HepG2 (cell line): ENCODE measurements around the gene EXPH5. TPM values are rescaled to one million over a fixed set of nuclear protein-coding genes. Genes with fewer than 3 reads are reported as not detected.

Source experiments
- CC2D1A ChIP-seq: sonication (generic); formaldehyde crosslinking; IDR thresholded peaks from 2 replicates; pipeline ENCODE4 v1.8.1; 2023; ENCODE audit warnings: mild to moderate bottlenecking, missing genetic modification reagents
- HOXA5 ChIP-seq: sonication (generic); formaldehyde crosslinking; IDR thresholded peaks from 2 replicates; pipeline ENCODE4 v1.4.0; 2020; ENCODE audit warnings: missing genetic modification reagents
- IRX3 ChIP-seq: sonication (generic); formaldehyde crosslinking; IDR thresholded peaks from 2 replicates; pipeline ENCODE4 v1.8.1; 2023; ENCODE audit warnings: mild to moderate bottlenecking, low read depth, missing genetic modification reagents, borderline replicate concordance
- KAT2B ChIP-seq: fragments of 150-350 bp; IDR thresholded peaks from 2 replicates; pipeline ENCODE4 v1.6.1; 2014; ENCODE audit warnings: low read depth, low read length, borderline replicate concordance
- MAFG ChIP-seq: sonication (generic); formaldehyde crosslinking; IDR thresholded peaks from 2 replicates; pipeline ENCODE4 v1.5.1; 2020; ENCODE audit warnings: mild to moderate bottlenecking, missing genetic modification reagents
- NR2F1 ChIP-seq, 2 experiments: fragments of 450-650 bp in 1 of 2; formaldehyde crosslinking in 1 of 2; IDR thresholded peaks; 2 replicates each; pipeline versions ENCODE4 v1.5.0 to v1.6.1; 2016 to 2020; ENCODE audit warnings: mild to moderate bottlenecking in 1 of 2, missing compliant biosample characterization in 1 of 2, missing genetic modification reagents in 1 of 2, moderate library complexity in 1 of 2
- PCBP2 ChIP-seq: fragments of 200-400 bp; formaldehyde crosslinking; optimal IDR thresholded peaks from 2 replicates; pipeline ENCODE3; 2018; ENCODE audit warnings: low read length, low read depth; ENCODE audit not compliant: poor library complexity, severe bottlenecking
- SAFB2 ChIP-seq: sonication (generic); formaldehyde crosslinking; IDR thresholded peaks from 2 replicates; pipeline ENCODE4 v1.5.1; 2020; ENCODE audit warnings: missing genetic modification reagents, low read depth, mild to moderate bottlenecking, borderline replicate concordance
- ZFP37 ChIP-seq: sonication (generic); formaldehyde crosslinking; IDR thresholded peaks from 2 replicates; pipeline ENCODE4 v1.4.0; 2020; ENCODE audit warnings: missing genetic modification reagents, borderline replicate concordance
- ZNF207 ChIP-seq: fragments of 450-650 bp; IDR thresholded peaks from 2 replicates; pipeline ENCODE4 v1.6.1; 2016; ENCODE audit warnings: antibody characterized with exemption, borderline replicate concordance
- ZNF616 ChIP-seq: sonication (generic); formaldehyde crosslinking; IDR thresholded peaks from 2 replicates; pipeline ENCODE4 v1.5.0; 2020; ENCODE audit warnings: low read depth, mild to moderate bottlenecking, missing genetic modification reagents
- polyA plus RNA-seq, 8 experiments: library from polyadenylated mRNA; depleted of rRNA in 3 of 8; stranded (reverse) in 7 of 8; unstranded in 1 of 8; fragments of >200 nt; fragmentation: Illumina TruSeq in 4 of 8; extraction: Trizol in 4 of 8; gene quantifications; 2 replicates each; pipeline versions ENCODE4 v1.2.1 to v1.2.3, GENCODE V29; 2011 to 2016; ENCODE audit warnings: low read depth in 4 of 8, missing spikeins in 1 of 8, mixed read lengths in 1 of 8; ENCODE audit not compliant: insufficient read depth in 1 of 8
- total RNA-seq, 5 experiments: library from RNA; depleted of rRNA; stranded (reverse); fragments of >200 nt; fragmentation: Illumina TruSeq; extraction: Trizol; gene quantifications; 2 replicates each; pipeline ENCODE4 v1.2.3, GENCODE V29; 2016; ENCODE audit warnings: low read depth in 1 of 5
- TF ChIP-seq, protein P1 (sequence below): sonication (generic); formaldehyde crosslinking; IDR thresholded peaks from 2 replicates; pipeline ENCODE4 v1.5.0; 2020; ENCODE audit warnings: mild to moderate bottlenecking, missing genetic modification reagents, borderline replicate concordance
- TF ChIP-seq, protein P2 (sequence below): sonication (generic); formaldehyde crosslinking; IDR thresholded peaks from 2 replicates; pipeline ENCODE4 v1.4.0; 2020; ENCODE audit warnings: missing genetic modification reagents, borderline replicate concordance
- TF ChIP-seq, protein P3 (sequence below): sonication (generic); formaldehyde crosslinking; IDR thresholded peaks from 2 replicates; pipeline ENCODE4 v1.5.0; 2020; ENCODE audit warnings: missing genetic modification reagents
- TF ChIP-seq, protein P4 (sequence below), 2 experiments: sonication (generic) in 1 of 2; formaldehyde crosslinking in 1 of 2; IDR thresholded peaks; 2 replicates each; pipeline versions ENCODE4 v1.5.1 to v1.6.1; 2011 to 2020; ENCODE audit warnings: borderline replicate concordance in 1 of 2, low read depth in 1 of 2, low read length in 1 of 2, mild to moderate bottlenecking in 1 of 2, missing genetic modification reagents in 1 of 2, moderate library complexity in 1 of 2

The EXPH5 gene
- total and polyA plus RNA-seq, 2 of the 13 experiments (the other 11 are each of a cell fraction or from before 2014, with no cell fraction given), result under 0.01 to 0.02 TPM

DNA sequence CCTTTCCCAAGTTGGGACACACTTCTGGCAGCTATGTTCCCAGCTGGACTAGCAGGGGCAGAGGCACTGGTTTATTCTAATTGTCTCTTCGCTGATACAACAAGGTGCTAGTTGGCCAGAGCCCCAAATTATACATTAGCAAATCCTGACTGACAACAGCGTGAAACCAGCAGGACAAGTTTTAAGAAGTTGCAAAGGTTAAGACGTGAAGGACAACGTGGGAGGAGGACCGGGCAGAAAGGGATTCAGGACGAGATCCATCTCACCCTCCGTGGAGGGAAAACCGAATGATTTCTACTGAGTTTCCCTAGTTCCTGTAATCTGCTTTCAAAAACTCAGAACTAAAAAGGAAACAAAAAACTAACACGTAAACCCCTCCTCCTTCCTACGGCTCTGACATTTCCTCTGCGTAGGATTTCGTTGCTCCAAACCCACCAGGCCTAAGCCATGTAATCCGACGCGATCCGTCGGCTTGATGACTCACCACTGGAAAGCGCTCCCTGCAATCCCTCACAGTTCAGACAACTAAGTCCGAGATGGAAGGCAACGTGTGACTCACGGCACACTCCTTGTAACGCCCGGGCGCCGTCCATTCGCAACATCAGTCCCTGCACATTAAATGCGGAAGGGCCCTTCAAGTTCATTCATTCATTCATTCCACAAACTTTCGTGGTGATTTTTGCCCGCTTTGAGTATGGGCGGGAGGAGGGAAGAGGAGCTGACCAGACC is 96.1 kb downstream of the EXPH5 start (continued):
- TF ChIP-seq, protein P1, sequence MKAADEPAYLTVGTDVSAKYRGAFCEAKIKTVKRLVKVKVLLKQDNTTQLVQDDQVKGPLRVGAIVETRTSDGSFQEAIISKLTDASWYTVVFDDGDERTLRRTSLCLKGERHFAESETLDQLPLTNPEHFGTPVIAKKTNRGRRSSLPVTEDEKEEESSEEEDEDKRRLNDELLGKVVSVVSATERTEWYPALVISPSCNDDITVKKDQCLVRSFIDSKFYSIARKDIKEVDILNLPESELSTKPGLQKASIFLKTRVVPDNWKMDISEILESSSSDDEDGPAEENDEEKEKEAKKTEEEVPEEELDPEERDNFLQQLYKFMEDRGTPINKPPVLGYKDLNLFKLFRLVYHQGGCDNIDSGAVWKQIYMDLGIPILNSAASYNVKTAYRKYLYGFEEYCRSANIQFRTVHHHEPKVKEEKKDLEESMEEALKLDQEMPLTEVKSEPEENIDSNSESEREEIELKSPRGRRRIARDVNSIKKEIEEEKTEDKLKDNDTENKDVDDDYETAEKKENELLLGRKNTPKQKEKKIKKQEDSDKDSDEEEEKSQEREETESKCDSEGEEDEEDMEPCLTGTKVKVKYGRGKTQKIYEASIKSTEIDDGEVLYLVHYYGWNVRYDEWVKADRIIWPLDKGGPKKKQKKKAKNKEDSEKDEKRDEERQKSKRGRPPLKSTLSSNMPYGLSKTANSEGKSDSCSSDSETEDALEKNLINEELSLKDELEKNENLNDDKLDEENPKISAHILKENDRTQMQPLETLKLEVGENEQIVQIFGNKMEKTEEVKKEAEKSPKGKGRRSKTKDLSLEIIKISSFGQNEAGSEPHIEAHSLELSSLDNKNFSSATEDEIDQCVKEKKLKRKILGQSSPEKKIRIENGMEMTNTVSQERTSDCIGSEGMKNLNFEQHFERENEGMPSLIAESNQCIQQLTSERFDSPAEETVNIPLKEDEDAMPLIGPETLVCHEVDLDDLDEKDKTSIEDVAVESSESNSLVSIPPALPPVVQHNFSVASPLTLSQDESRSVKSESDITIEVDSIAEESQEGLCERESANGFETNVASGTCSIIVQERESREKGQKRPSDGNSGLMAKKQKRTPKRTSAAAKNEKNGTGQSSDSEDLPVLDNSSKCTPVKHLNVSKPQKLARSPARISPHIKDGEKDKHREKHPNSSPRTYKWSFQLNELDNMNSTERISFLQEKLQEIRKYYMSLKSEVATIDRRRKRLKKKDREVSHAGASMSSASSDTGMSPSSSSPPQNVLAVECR, result peak; percentile 64
- TF ChIP-seq PCBP2 (no peak), ZFP37 (0 out of 2 replicates have a peak, but pooled peaks have one; percentile 18), IRX3 (no peak), ZNF207 (no peak), SAFB2 (no peak; the same call in 1 of the 2 replicates), KAT2B (no peak), HOXA5 (CRISPR knock-in tag) (no peak), CC2D1A (CRISPR knock-in tag) (0 out of 2 replicates have a peak, but pooled peaks have one; percentile 27), ZNF616 (no peak), MAFG (no peak), NR2F1 (CRISPR knock-in tag; IDR thresholded peaks at IDR 0.05) (no peak)
- TF ChIP-seq, protein P2, sequence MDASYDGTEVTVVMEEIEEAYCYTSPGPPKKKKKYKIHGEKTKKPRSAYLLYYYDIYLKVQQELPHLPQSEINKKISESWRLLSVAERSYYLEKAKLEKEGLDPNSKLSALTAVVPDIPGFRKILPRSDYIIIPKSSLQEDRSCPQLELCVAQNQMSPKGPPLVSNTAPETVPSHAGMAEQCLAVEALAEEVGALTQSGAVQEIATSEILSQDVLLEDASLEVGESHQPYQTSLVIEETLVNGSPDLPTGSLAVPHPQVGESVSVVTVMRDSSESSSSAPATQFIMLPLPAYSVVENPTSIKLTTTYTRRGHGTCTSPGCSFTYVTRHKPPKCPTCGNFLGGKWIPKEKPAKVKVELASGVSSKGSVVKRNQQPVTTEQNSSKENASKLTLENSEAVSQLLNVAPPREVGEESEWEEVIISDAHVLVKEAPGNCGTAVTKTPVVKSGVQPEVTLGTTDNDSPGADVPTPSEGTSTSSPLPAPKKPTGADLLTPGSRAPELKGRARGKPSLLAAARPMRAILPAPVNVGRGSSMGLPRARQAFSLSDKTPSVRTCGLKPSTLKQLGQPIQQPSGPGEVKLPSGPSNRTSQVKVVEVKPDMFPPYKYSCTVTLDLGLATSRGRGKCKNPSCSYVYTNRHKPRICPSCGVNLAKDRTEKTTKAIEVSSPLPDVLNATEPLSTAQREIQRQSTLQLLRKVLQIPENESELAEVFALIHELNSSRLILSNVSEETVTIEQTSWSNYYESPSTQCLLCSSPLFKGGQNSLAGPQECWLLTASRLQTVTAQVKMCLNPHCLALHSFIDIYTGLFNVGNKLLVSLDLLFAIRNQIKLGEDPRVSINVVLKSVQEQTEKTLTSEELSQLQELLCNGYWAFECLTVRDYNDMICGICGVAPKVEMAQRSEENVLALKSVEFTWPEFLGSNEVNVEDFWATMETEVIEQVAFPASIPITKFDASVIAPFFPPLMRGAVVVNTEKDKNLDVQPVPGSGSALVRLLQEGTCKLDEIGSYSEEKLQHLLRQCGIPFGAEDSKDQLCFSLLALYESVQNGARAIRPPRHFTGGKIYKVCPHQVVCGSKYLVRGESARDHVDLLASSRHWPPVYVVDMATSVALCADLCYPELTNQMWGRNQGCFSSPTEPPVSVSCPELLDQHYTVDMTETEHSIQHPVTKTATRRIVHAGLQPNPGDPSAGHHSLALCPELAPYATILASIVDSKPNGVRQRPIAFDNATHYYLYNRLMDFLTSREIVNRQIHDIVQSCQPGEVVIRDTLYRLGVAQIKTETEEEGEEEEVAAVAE (CRISPR knock-in tag), result no peak
- TF ChIP-seq, protein P3, sequence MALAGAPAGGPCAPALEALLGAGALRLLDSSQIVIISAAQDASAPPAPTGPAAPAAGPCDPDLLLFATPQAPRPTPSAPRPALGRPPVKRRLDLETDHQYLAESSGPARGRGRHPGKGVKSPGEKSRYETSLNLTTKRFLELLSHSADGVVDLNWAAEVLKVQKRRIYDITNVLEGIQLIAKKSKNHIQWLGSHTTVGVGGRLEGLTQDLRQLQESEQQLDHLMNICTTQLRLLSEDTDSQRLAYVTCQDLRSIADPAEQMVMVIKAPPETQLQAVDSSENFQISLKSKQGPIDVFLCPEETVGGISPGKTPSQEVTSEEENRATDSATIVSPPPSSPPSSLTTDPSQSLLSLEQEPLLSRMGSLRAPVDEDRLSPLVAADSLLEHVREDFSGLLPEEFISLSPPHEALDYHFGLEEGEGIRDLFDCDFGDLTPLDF, result no peak
- TF ChIP-seq, protein P4, sequence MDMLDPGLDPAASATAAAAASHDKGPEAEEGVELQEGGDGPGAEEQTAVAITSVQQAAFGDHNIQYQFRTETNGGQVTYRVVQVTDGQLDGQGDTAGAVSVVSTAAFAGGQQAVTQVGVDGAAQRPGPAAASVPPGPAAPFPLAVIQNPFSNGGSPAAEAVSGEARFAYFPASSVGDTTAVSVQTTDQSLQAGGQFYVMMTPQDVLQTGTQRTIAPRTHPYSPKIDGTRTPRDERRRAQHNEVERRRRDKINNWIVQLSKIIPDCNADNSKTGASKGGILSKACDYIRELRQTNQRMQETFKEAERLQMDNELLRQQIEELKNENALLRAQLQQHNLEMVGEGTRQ (IDR thresholded peaks at IDR 0.05; ENCODE audit: low read depth, low read length), result no peak
- TF ChIP-seq, protein P4 (CRISPR knock-in tag; IDR thresholded peaks at IDR 0.05; ENCODE audit: borderline replicate concordance), result no peak
